Keratinocyte (primary cell): ENCODE measurements around the gene C19orf73. TPM values are rescaled to one million over a fixed set of nuclear protein-coding genes. Genes with fewer than 3 reads are reported as not detected.
A peak's percentile ranks its signal among the peaks of the same experiment; 100 is the strongest.

Experiments used
- DNase-seq: peaks from one replicate; pipeline ENCODE4 v3.0.0-alpha.2; 2011; ENCODE audit warnings: low read depth, missing footprints, low spot score
- FAIRE-seq: peaks from 2 replicates; lab custom pipeline; 2011; peaks lifted over from hg19 to GRCh38; lab: Jason Lieb, UNC
- H2AFZ ChIP-seq: 2 replicates; pipeline ENCODE4 v1.6.0; 2012; ENCODE audit warnings: low read length, control low read depth, inconsistent platforms; ENCODE audit not compliant: control insufficient read depth
- H3K27ac ChIP-seq: 2 replicates; pipeline ENCODE4 v1.5.1; 2011; ENCODE audit warnings: low read length; ENCODE audit not compliant: control insufficient read depth, insufficient read depth
- H3K27me3 ChIP-seq: 3 replicates; pipeline ENCODE4 v1.6.0; 2011; ENCODE audit warnings: low read length; ENCODE audit not compliant: control insufficient read depth, insufficient read depth; ENCODE audit errors: extremely low read depth
- H3K36me3 ChIP-seq, 2 experiments: 2 replicates in 1 of 2; 3 replicates in 1 of 2; pipeline ENCODE4 v1.5.1; 2011; ENCODE audit warnings: low read length in 2 of 2, mild to moderate bottlenecking in 1 of 2; ENCODE audit not compliant: control insufficient read depth in 2 of 2, insufficient read depth in 2 of 2; ENCODE audit errors: extremely low read depth in 1 of 2
- H3K4me1 ChIP-seq: 3 replicates; pipeline ENCODE4 v1.5.1; 2011; ENCODE audit warnings: low read length; ENCODE audit not compliant: control insufficient read depth, insufficient read depth; ENCODE audit errors: extremely low read depth
- H3K4me2 ChIP-seq: 3 replicates; pipeline ENCODE4 v1.6.0; 2011; ENCODE audit warnings: low read depth, low read length; ENCODE audit not compliant: control insufficient read depth, insufficient read depth; ENCODE audit errors: extremely low read depth
- H3K4me3 ChIP-seq, 3 experiments: fragments of 200-600 bp in 1 of 3; sonication (generic) in 1 of 3; 2 replicates in 2 of 3; 3 replicates in 1 of 3; pipeline ENCODE4 v1.5.1; 2011 to 2016; ENCODE audit warnings: low read length in 3 of 3, mild to moderate bottlenecking in 3 of 3, control low read depth in 2 of 3, inconsistent platforms in 1 of 3, low read depth in 1 of 3, mixed read lengths in 1 of 3, mixed run types in 1 of 3, moderate library complexity in 1 of 3; ENCODE audit not compliant: control insufficient read depth in 2 of 3, insufficient read depth in 2 of 3; ENCODE audit errors: extremely low read depth in 1 of 3
- H3K79me2 ChIP-seq: 2 replicates; pipeline ENCODE4 v1.6.0; 2012; ENCODE audit warnings: low read length; ENCODE audit not compliant: control insufficient read depth, insufficient read depth
- H3K9ac ChIP-seq: 3 replicates; pipeline ENCODE4 v1.6.0; 2011; ENCODE audit warnings: low read length; ENCODE audit not compliant: control insufficient read depth, insufficient read depth; ENCODE audit errors: extremely low read depth
- H3K9me1 ChIP-seq: 3 replicates; pipeline ENCODE4 v1.6.0; 2011; ENCODE audit warnings: low read length; ENCODE audit not compliant: control insufficient read depth, insufficient read depth; ENCODE audit errors: extremely low read depth
- H3K9me3 ChIP-seq: 2 replicates; pipeline ENCODE4 v1.5.1; 2012; ENCODE audit warnings: low read depth, low read length; ENCODE audit not compliant: control insufficient read depth
- H4K20me1 ChIP-seq: 3 replicates; pipeline ENCODE4 v1.6.0; 2011; ENCODE audit warnings: low read length; ENCODE audit not compliant: control insufficient read depth, insufficient read depth; ENCODE audit errors: extremely low read depth
- EZH2 ChIP-seq: IDR thresholded peaks from one replicate; pipeline ENCODE4 v1.6.1; 2012; ENCODE audit warnings: inconsistent platforms, mild to moderate bottlenecking, low read length, moderate library complexity
- dilution Hi-C: fragments of 300-500 bp; cut with MboI; formaldehyde crosslinking; loops from one replicate; pipeline ENCODE4 v1.7.0; 2020; ENCODE audit warnings: low sequenced_read_pairs; ENCODE audit not compliant: extremely low pct_ligation_motif_present
- polyA plus RNA-seq, 5 experiments: library from polyadenylated mRNA; depleted of rRNA in 3 of 5; stranded (reverse) in 3 of 5; stranded (forward) in 1 of 5; unstranded in 1 of 5; fragments of >200 nt; gene quantifications; 1 replicate in 1 of 5; 2 replicates in 3 of 5; 3 replicates in 1 of 5; pipeline versions ENCODE4 v1.2.1 to v1.2.3, GENCODE V29; 2011 to 2012; ENCODE audit warnings: missing spikeins in 2 of 5, low read depth in 1 of 5, low replicate concordance in 1 of 5
- TF ChIP-seq, protein P1 (sequence below), 3 experiments: IDR thresholded peaks in 1 of 3; conservative IDR thresholded peaks in 1 of 3; optimal IDR thresholded peaks in 1 of 3; 2 replicates in 2 of 3; 3 replicates in 1 of 3; pipeline versions ENCODE3 to v1.5.1; 2011; ENCODE audit warnings: low read length in 3 of 3, mild to moderate bottlenecking in 3 of 3, moderate library complexity in 2 of 3, control low read depth in 1 of 3, inconsistent platforms in 1 of 3; ENCODE audit not compliant: insufficient read depth in 2 of 3; ENCODE audit errors: extremely low read depth in 1 of 3

The C19orf73 gene
- polyA plus RNA-seq, 1 donor (not counting 4 experiments of a cell fraction or from before 2014, with no cell fraction given), result 0.71 TPM

DNA sequence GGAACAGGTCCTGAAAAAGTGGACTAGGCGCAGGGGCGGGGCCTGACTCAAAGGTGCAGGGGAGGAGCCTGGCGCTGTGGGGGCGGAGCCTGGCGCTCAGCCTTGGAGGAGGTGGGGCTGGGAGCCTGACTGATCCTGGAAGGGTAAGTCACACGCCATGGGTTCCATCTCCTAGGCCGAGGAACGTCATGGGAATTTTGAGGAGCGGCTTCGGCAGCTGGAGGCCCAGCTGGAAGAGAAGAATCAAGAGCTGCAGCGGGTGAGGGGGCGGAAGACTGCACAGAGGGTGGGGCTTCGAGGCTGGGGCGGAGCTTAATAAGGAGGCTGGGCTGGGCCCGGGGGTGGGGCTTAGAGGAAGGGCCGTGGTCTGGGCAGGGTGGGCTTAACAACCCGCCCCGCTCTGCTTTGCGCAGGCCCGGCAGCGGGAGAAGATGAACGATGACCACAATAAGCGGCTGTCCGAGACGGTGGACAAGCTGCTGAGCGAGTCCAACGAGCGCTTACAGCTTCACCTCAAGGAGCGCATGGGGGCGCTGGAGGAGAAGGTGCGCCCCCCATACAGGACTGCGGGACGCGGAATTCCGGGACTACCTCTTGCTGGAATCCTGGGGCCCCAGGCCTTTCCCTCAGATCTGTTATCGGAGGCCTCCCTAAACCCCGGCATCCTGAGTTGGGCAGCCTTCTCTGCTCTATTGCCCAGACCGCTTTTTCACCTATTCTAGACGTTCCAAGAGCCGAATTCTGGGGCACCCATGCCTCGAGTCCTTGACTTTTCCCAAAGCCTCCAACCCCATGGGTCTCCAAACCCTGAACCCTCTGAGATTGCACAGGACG lies 14.9 kb upstream of the C19orf73 start:
- Histone ChIP-seq H3K36me3 (no peaks in the 10 kb centered on the region), H3K4me1 (peaks cover 4% of the 10 kb centered on the region), H3K9me1 (no peaks in the 10 kb centered on the region), H4K20me1 (no peaks in the 10 kb centered on the region), H3K9me3 (no peaks in the 10 kb centered on the region), H2AFZ (no peak overlapping the region), H3K9ac (no peak overlapping the region), H3K27me3 (no peaks in the 10 kb centered on the region), H3K4me2 (peak overlapping the region; percentile 12), H3K27ac (no peak overlapping the region), H3K4me3 (no peak overlapping the region), H3K79me2 (no peaks in the 10 kb centered on the region)
- FAIRE-seq, result no peak
- TF ChIP-seq, protein P1, sequence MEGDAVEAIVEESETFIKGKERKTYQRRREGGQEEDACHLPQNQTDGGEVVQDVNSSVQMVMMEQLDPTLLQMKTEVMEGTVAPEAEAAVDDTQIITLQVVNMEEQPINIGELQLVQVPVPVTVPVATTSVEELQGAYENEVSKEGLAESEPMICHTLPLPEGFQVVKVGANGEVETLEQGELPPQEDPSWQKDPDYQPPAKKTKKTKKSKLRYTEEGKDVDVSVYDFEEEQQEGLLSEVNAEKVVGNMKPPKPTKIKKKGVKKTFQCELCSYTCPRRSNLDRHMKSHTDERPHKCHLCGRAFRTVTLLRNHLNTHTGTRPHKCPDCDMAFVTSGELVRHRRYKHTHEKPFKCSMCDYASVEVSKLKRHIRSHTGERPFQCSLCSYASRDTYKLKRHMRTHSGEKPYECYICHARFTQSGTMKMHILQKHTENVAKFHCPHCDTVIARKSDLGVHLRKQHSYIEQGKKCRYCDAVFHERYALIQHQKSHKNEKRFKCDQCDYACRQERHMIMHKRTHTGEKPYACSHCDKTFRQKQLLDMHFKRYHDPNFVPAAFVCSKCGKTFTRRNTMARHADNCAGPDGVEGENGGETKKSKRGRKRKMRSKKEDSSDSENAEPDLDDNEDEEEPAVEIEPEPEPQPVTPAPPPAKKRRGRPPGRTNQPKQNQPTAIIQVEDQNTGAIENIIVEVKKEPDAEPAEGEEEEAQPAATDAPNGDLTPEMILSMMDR (optimal IDR thresholded peaks at IDR 0.05 in 1 of 3, IDR thresholded peaks at IDR 0.05 in 1 of 3, conservative IDR thresholded peaks at IDR 0.05 in 1 of 3; ENCODE audit: extremely low read depth in 1 of 3, insufficient read depth in 2 of 3, low read length in 3 of 3), result no peak
- no peak for TF ChIP-seq EZH2
- dilution Hi-C loops, result no loop called here
- no peak for DNase-seq

DNA sequence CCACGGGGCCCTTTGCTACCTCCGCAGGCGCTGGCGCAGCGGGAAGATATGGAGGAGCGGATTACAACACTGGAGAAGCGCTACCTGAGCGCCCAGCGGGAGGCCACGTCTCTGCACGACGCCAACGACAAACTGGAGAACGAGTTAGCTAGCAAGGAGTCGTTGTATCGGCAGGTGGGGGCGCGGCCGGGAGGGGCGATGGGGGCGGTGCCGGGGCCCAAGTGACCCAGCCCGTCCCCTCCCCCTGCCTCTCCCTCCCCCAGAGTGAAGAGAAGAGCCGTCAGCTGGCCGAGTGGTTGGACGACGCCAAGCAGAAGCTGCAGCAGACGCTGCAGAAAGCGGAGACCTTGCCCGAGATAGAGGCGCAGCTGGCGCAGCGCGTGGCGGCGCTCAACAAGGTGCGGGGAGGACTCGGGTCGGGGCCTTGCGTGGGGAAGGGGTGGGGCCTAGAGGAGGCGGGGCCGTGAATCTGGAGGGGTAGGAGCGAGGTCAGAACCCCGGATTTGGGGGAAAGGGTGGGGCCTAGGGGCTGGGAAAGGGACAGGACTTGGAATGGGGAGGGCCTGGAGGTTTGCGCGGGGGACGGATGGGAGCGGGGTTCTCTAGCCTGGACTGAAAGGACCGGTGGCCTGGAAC lies 14.1 kb upstream of the C19orf73 start:
- no peaks in the 10 kb centered on the region for H3K79me2 ChIP-seq
- H3K4me2 ChIP-seq, result peak overlapping the region; percentile 12
- H3K36me3 ChIP-seq, result no peaks in the 10 kb centered on the region
- no peak overlapping the region for H2AFZ ChIP-seq
- H4K20me1 ChIP-seq, result no peaks in the 10 kb centered on the region
- H3K9ac ChIP-seq, result no peak overlapping the region
- DNase-seq (no peak), FAIRE-seq (no peak)
- no peak overlapping the region for H3K27ac ChIP-seq
- dilution Hi-C loops, result no loop called here
- H3K4me3 ChIP-seq, result no peak overlapping the region
- no peak for TF ChIP-seq EZH2
- TF ChIP-seq, protein P1 (optimal IDR thresholded peaks at IDR 0.05 in 1 of 3, IDR thresholded peaks at IDR 0.05 in 1 of 3, conservative IDR thresholded peaks at IDR 0.05 in 1 of 3; ENCODE audit: extremely low read depth in 1 of 3, insufficient read depth in 2 of 3, low read length in 3 of 3), result no peak
- H3K9me1 ChIP-seq, result no peaks in the 10 kb centered on the region
- peaks cover 4% of the 10 kb centered on the region for H3K4me1 ChIP-seq
- no peaks in the 10 kb centered on the region for H3K9me3 ChIP-seq
- H3K27me3 ChIP-seq, result no peaks in the 10 kb centered on the region
